H1 (cell line): ENCODE measurements around the gene MAF. TPM values are rescaled to one million over a fixed set of nuclear protein-coding genes. Genes with fewer than 3 reads are reported as not detected.

ENCODE experiments used
- CTCF ChIA-PET: fragments of 300-600 bp; sonication (Branson Sonifier 250); formaldehyde crosslinking; loops from one replicate; lab custom pipeline; 2021; ENCODE audit not compliant: partially characterized antibody; lab: Charles Lee
- POLR2A ChIA-PET: fragments of 300-600 bp; sonication (Branson Sonifier 250); formaldehyde crosslinking; loops from one replicate; lab custom pipeline; 2021; ENCODE audit warnings: inconsistent platforms; ENCODE audit not compliant: partially characterized antibody; lab: Charles Lee
- DNase-seq, 2 experiments: peaks; one replicate each; pipeline versions ENCODE4 v3.0.0 to v3.0.0-alpha.2; 2010 to 2022; ENCODE audit warnings: low spot score in 2 of 2, low read depth in 1 of 2, mixed read lengths in 1 of 2
- FAIRE-seq: peaks from 2 replicates; lab custom pipeline; 2011; peaks lifted over from hg19 to GRCh38; lab: Jason Lieb, UNC
- H2AFZ ChIP-seq: 2 replicates; pipeline ENCODE4 v1.8.1; 2012; ENCODE audit warnings: low read length, inconsistent platforms
- H2AK5ac ChIP-seq: 2 replicates; pipeline ENCODE4 v1.6.1; 2013; ENCODE audit warnings: low read depth, low read length
- H2BK120ac ChIP-seq: replicated peaks from 2 replicates; pipeline ENCODE3; 2013; ENCODE audit warnings: low read depth, low read length, inconsistent platforms
- H2BK12ac ChIP-seq: 2 replicates; pipeline ENCODE4 v1.6.1; 2013; ENCODE audit warnings: low read depth, low read length
- H2BK15ac ChIP-seq: 2 replicates; pipeline ENCODE4 v1.6.1; 2013; ENCODE audit warnings: low read length
- H2BK20ac ChIP-seq: 2 replicates; pipeline ENCODE4 v1.6.1; 2013; ENCODE audit warnings: low read length
- H2BK5ac ChIP-seq: 2 replicates; pipeline ENCODE4 v1.6.1; 2013; ENCODE audit warnings: low read depth, low read length
- H3K14ac ChIP-seq: 2 replicates; pipeline ENCODE4 v1.6.1; 2013; ENCODE audit warnings: inconsistent platforms; ENCODE audit not compliant: insufficient read length
- H3K18ac ChIP-seq: 2 replicates; pipeline ENCODE4 v1.6.1; 2013; ENCODE audit warnings: low read length; ENCODE audit errors: extremely low read depth
- H3K23ac ChIP-seq: 2 replicates; pipeline ENCODE4 v1.6.1; 2013; ENCODE audit warnings: inconsistent platforms; ENCODE audit not compliant: insufficient read length
- H3K23me2 ChIP-seq: 2 replicates; pipeline ENCODE4 v1.6.1; 2013; ENCODE audit warnings: low read depth, low read length
- H3K27ac ChIP-seq: 2 replicates; pipeline ENCODE4 v1.6.1; 2011; ENCODE audit warnings: low read depth, low read length, inconsistent platforms
- H3K27me3 ChIP-seq, 4 experiments: replicated peaks in 1 of 4; 1 replicate in 1 of 4; 2 replicates in 3 of 4; pipeline versions ENCODE4 v1.6.1 to v1.8.1; 2011 to 2013; ENCODE audit warnings: low read length in 3 of 4, mild to moderate bottlenecking in 3 of 4, inconsistent platforms in 2 of 4, mixed read lengths in 2 of 4, moderate library complexity in 1 of 4; ENCODE audit not compliant: control insufficient read depth in 3 of 4, insufficient read depth in 3 of 4; ENCODE audit errors: extremely low read depth in 1 of 4
- H3K36me3 ChIP-seq, 4 experiments: 2 replicates each; pipeline versions ENCODE4 v1.6.1 to v1.8.1; 2011 to 2013; ENCODE audit warnings: mild to moderate bottlenecking in 4 of 4, low read length in 3 of 4, moderate library complexity in 2 of 4, control low read depth in 1 of 4, inconsistent platforms in 1 of 4; ENCODE audit not compliant: insufficient read depth in 4 of 4, control insufficient read depth in 2 of 4
- H3K4ac ChIP-seq: replicated peaks from 2 replicates; pipeline ENCODE3; 2013; ENCODE audit warnings: low read length, low read depth, mixed read lengths, inconsistent platforms; ENCODE audit not compliant: insufficient read length
- H3K4me1 ChIP-seq, 4 experiments: replicated peaks in 1 of 4; 1 replicate in 1 of 4; 2 replicates in 3 of 4; pipeline versions ENCODE4 v1.6.1 to v1.8.1; 2011 to 2013; ENCODE audit warnings: low read length in 3 of 4, inconsistent platforms in 2 of 4, mixed read lengths in 1 of 4; ENCODE audit not compliant: insufficient read depth in 4 of 4, control insufficient read depth in 3 of 4
- H3K4me2 ChIP-seq, 2 experiments: 2 replicates each; pipeline versions ENCODE4 v1.6.1 to v1.8.1; 2011 to 2013; ENCODE audit warnings: low read depth in 2 of 2, low read length in 2 of 2, control low read depth in 1 of 2, inconsistent platforms in 1 of 2, mild to moderate bottlenecking in 1 of 2; ENCODE audit not compliant: insufficient read depth in 1 of 2
- H3K4me3 ChIP-seq, 4 experiments: fragments of 200-600, 300-600 bp in 1 of 4; sonication (generic), shearing (Covaris generic), sonication (Bioruptor Twin) in 1 of 4; 2 replicates each; pipeline versions ENCODE4 v1.5.1 to v1.8.1; 2011 to 2016; ENCODE audit warnings: low read length in 4 of 4, low read depth in 3 of 4, control low read depth in 2 of 4, inconsistent platforms in 2 of 4, mild to moderate bottlenecking in 2 of 4, mixed read lengths in 1 of 4, moderate library complexity in 1 of 4; ENCODE audit not compliant: insufficient read depth in 2 of 4; ENCODE audit errors: extremely low read depth in 1 of 4
- H3K56ac ChIP-seq: replicated peaks from 2 replicates; pipeline ENCODE3; 2013; ENCODE audit warnings: low read depth, mild to moderate bottlenecking, mixed read lengths, low read length, inconsistent platforms; ENCODE audit not compliant: insufficient read length
- H3K79me1 ChIP-seq: 2 replicates; pipeline ENCODE4 v1.6.1; 2013; ENCODE audit warnings: low read depth, low read length, control low read depth
- H3K79me2 ChIP-seq, 2 experiments: 2 replicates each; pipeline versions ENCODE4 v1.6.1 to v1.8.1; 2012 to 2013; ENCODE audit warnings: low read length in 2 of 2, mild to moderate bottlenecking in 2 of 2, inconsistent platforms in 1 of 2; ENCODE audit not compliant: insufficient read depth in 2 of 2, control insufficient read depth in 1 of 2
- H3K9ac ChIP-seq, 4 experiments: replicated peaks in 1 of 4; 1 replicate in 1 of 4; 2 replicates in 3 of 4; pipeline versions ENCODE4 v1.6.1 to v1.8.1; 2011 to 2013; ENCODE audit warnings: low read depth in 3 of 4, low read length in 3 of 4, control low read depth in 2 of 4, mild to moderate bottlenecking in 2 of 4, moderate library complexity in 2 of 4, inconsistent platforms in 1 of 4; ENCODE audit errors: extremely low read depth in 1 of 4
- H3K9me3 ChIP-seq, 2 experiments: 2 replicates each; pipeline versions ENCODE4 v1.6.1 to v1.8.1; 2012 to 2013; ENCODE audit warnings: mild to moderate bottlenecking in 2 of 2, moderate library complexity in 2 of 2, control low read depth in 1 of 2, inconsistent platforms in 1 of 2, low read depth in 1 of 2, low read length in 1 of 2, mixed read lengths in 1 of 2; ENCODE audit not compliant: insufficient read depth in 2 of 2
- H4K20me1 ChIP-seq, 2 experiments: replicated peaks in 1 of 2; 2 replicates each; pipeline versions ENCODE3 to v1.8.1; 2011 to 2013; ENCODE audit warnings: inconsistent platforms in 2 of 2, low read length in 2 of 2, mild to moderate bottlenecking in 1 of 2; ENCODE audit not compliant: insufficient read depth in 2 of 2, control insufficient read depth in 1 of 2
- H4K5ac ChIP-seq: 2 replicates; pipeline ENCODE4 v1.6.1; 2013; ENCODE audit warnings: low read length, low read depth, mixed read lengths, inconsistent platforms; ENCODE audit not compliant: insufficient read length
- H4K8ac ChIP-seq: 2 replicates; pipeline ENCODE4 v1.8.0; 2013; ENCODE audit warnings: mild to moderate bottlenecking, moderate library complexity, low read length, inconsistent platforms; ENCODE audit not compliant: insufficient read depth; ENCODE audit errors: extremely low read depth
- H4K91ac ChIP-seq: replicated peaks from 2 replicates; pipeline ENCODE3; 2013; ENCODE audit warnings: low read length, mixed read lengths, inconsistent platforms; ENCODE audit not compliant: insufficient read length
- BCL11A ChIP-seq, 2 experiments: IDR thresholded peaks; one replicate each; pipeline ENCODE4 v1.6.1; 2011; ENCODE audit warnings: low read depth in 2 of 2, low read length in 2 of 2, mild to moderate bottlenecking in 2 of 2
- BRCA1 ChIP-seq: IDR thresholded peaks from 2 replicates; pipeline ENCODE4 v1.6.1; 2012; ENCODE audit warnings: low read depth, low read length, improper control_type of control experiment
- HDAC6 ChIP-seq: IDR thresholded peaks from one replicate; pipeline ENCODE4 v1.7.1; 2012; ENCODE audit warnings: low read depth, mild to moderate bottlenecking, inconsistent platforms, low read length, moderate library complexity
- NRF1 ChIP-seq: IDR thresholded peaks from 2 replicates; pipeline ENCODE4 v1.6.1; 2011; ENCODE audit warnings: mild to moderate bottlenecking, low read depth, low read length, improper control_type of control experiment
- RNF2 ChIP-seq: fragments of 200-900, 300-1000 bp; sonication (generic); IDR thresholded peaks from 2 replicates; pipeline ENCODE4 v1.7.1; 2016; ENCODE audit warnings: borderline replicate concordance, low read depth, mild to moderate bottlenecking, antibody characterized with exemption, low read length; ENCODE audit not compliant: poor library complexity, severe bottlenecking; ENCODE audit errors: missing control alignments
- SP1 ChIP-seq: IDR thresholded peaks from 2 replicates; pipeline ENCODE4 v1.6.1; 2011; ENCODE audit warnings: low read depth, low read length
- SRF ChIP-seq: IDR thresholded peaks from 2 replicates; pipeline ENCODE4 v1.6.1; 2011; ENCODE audit warnings: mild to moderate bottlenecking, low read depth, low read length, moderate library complexity
- SUZ12 ChIP-seq: fragments of 200-600 bp; sonication (generic); IDR thresholded peaks from 2 replicates; pipeline ENCODE4 v1.6.1; 2012; ENCODE audit warnings: mild to moderate bottlenecking, inconsistent platforms, low read length, moderate library complexity, mixed read lengths
- WGBS, 2 experiments: shearing (Covaris generic) in 1 of 2; methylation state at CpG; one replicate each; pipeline versions ENCODE4 v1.1.6 to v1.1.7; 2013 to 2015; ENCODE audit warnings: low lambda C conversion rate in 2 of 2, mixed read lengths in 2 of 2, inconsistent platforms in 1 of 2, low coverage in 1 of 2, missing lambda C conversion rate in 1 of 2; ENCODE audit not compliant: insufficient replicate concordance in 2 of 2, insufficient coverage in 1 of 2, insufficient read length in 1 of 2; ENCODE audit errors: extremely low coverage in 1 of 2, missing lambda C conversion rate in 1 of 2; 5-methylcytosine and 5-hydroxymethylcytosine counted together
- polyA plus RNA-seq, 7 experiments: library from polyadenylated mRNA; depleted of rRNA in 3 of 7; stranded (reverse) in 5 of 7; unstranded in 2 of 7; fragments of >200 nt in 5 of 7; fragments of 200-250 nt in 2 of 7; gene quantifications; 1 replicate in 5 of 7; 2 replicates in 1 of 7; 4 replicates in 1 of 7; pipeline versions ENCODE4 v1.2.1 to v1.2.3, GENCODE V29; 2011 to 2013; ENCODE audit warnings: missing spikeins in 2 of 7, mixed read lengths in 2 of 7
- total RNA-seq: library from RNA; stranded (reverse); fragmentation: NEBNext Ultra II Directional; extraction: Animal tissue kit (Norgen Biotek cat#: 25700); gene quantifications from 2 replicates; pipeline ENCODE4 v1.2.1, GENCODE V29; 2021
- TF ChIP-seq, protein P1 (sequence below): IDR thresholded peaks from 2 replicates; pipeline ENCODE4 v1.6.1; 2012; ENCODE audit warnings: inconsistent platforms
- TF ChIP-seq, protein P2 (sequence below): IDR thresholded peaks from 2 replicates; pipeline ENCODE4 v1.6.1; 2011; ENCODE audit warnings: low read depth, mild to moderate bottlenecking, low read length; ENCODE audit not compliant: insufficient read depth
- TF ChIP-seq, protein P3 (sequence below): IDR thresholded peaks from 2 replicates; pipeline ENCODE4 v1.6.1; 2011; ENCODE audit warnings: low read length, improper control_type of control experiment

Gene MAF
- total and polyA plus RNA-seq, 2 of the 8 experiments (the other 6 are each of a cell fraction or from before 2014, with no cell fraction given): 1.3 to 2.7 TPM

DNA sequence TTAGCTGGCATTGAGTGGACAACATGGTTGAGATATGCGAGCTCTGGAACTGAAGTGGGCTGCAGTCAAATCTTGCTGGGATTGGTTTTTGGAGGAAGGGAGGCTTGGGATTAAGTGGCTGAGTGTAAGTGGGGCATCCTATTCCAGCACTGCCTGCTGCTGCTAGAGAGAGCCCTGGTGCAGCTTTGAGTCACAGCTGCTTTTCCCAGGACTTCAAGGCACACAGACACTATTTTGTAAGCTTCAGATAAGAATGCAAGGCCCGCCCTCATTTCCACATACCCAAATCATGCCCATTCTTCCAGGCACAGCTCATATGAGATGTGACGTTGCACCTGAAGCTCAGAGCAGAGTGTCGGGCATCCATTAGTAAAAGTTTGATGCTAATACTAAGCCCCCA lies 10.2 kb upstream of the MAF start:
- Histone ChIP-seq H3K4me1 (no peaks in the 10 kb centered on the region), H4K8ac (no peak overlapping the region), H3K4me3 (no peak overlapping the region), H3K27ac (no peak overlapping the region), H3K4ac (no peak overlapping the region), H4K20me1 (no peaks in the 10 kb centered on the region), H3K18ac (no peak overlapping the region), H3K36me3 (no peaks in the 10 kb centered on the region), H3K14ac (no peak overlapping the region), H2BK120ac (no peak overlapping the region), H3K27me3 (no peaks in the 10 kb centered on the region), H3K23ac (no peak overlapping the region), H2BK5ac (no peak overlapping the region), H3K56ac (no peak overlapping the region), H4K5ac (no peak overlapping the region), H3K9ac (no peak overlapping the region), H3K79me1 (no peaks in the 10 kb centered on the region), H2BK15ac (no peak overlapping the region), H2BK12ac (no peak overlapping the region), H3K23me2 (no peaks in the 10 kb centered on the region), H4K91ac (no peak overlapping the region), H2AK5ac (no peak overlapping the region), H2AFZ (no peak overlapping the region), H3K4me2 (no peak overlapping the region), H3K9me3 (no peaks in the 10 kb centered on the region), H2BK20ac (no peak overlapping the region), H3K79me2 (no peaks in the 10 kb centered on the region)
- WGBS, 2 experiments: 83% methylated on average over 4 of the region's 4 CpGs; no CpG with 5 or more reads in 1 of the 2 experiments
- FAIRE-seq: no peak
- POLR2A ChIA-PET: interaction anchor here (0.6 kb wide), 1 partner anchor 720 kb away, joined by 3 read pairs; no protein-coding TSS in a partner anchor
- DNase-seq: no peak
- CTCF ChIA-PET: interaction anchor here (0.9 kb wide), 1 partner anchor 405 kb away, joined by 3 read pairs; no protein-coding TSS in a partner anchor
- TF ChIP-seq, protein P1, sequence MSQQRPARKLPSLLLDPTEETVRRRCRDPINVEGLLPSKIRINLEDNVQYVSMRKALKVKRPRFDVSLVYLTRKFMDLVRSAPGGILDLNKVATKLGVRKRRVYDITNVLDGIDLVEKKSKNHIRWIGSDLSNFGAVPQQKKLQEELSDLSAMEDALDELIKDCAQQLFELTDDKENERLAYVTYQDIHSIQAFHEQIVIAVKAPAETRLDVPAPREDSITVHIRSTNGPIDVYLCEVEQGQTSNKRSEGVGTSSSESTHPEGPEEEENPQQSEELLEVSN: no peak
- TF ChIP-seq RNF2 (no peak), HDAC6 (no peak), BRCA1 (no peak), BCL11A (IDR thresholded peaks at IDR 0.05; ENCODE audit: low read depth in 2 of 2, low read length in 2 of 2) (no peak), NRF1 (no peak), SUZ12 (no peak), SRF (no peak), SP1 (no peak)
- TF ChIP-seq, protein P2, sequence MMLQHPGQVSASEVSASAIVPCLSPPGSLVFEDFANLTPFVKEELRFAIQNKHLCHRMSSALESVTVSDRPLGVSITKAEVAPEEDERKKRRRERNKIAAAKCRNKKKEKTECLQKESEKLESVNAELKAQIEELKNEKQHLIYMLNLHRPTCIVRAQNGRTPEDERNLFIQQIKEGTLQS: no peak
- TF ChIP-seq, protein P3, sequence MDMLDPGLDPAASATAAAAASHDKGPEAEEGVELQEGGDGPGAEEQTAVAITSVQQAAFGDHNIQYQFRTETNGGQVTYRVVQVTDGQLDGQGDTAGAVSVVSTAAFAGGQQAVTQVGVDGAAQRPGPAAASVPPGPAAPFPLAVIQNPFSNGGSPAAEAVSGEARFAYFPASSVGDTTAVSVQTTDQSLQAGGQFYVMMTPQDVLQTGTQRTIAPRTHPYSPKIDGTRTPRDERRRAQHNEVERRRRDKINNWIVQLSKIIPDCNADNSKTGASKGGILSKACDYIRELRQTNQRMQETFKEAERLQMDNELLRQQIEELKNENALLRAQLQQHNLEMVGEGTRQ: no peak
